UCSD-AML1 (cell line): ENCODE results near the gene FCGBP.
"Not testable (repeated sequence)": the region's sequence is repeated elsewhere in the genome, so short reads cannot be mapped to it uniquely, and the experiment has no call there.

ENCODE experiments used
- DNase-seq: peaks from one replicate; lab custom pipeline; 2025; ENCODE audit not compliant: unreplicated experiment; lab: John Stamatoyannopoulos, UW

The FCGBP gene

GRCh38 chr19:39934584-39935363 lies at the start of gene FCGBP:
Gene FCGBP (minus strand): TSS chr19:39934634.
- no peak for DNase-seq

GRCh38 chr19:39983695-39984300 lies 49.4 kb upstream of the FCGBP start:
- DNase-seq: no peak

DNA sequence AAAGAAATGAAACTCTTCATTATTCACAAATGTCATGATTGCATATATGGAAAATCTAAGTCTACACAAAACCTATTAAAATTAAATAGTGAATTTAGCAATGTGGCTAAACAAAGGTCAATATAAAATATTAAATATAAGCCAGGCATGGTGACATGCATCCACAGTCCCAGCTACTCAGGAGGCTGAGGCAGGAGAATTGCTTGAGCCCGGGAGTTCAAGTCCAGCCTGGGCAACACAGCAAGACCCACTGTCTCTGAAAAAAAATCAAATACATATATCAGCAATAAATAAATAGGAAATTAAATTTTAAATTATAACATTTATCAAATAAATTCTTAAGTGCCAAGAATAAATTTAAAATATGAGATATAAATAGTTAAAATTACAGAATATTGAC lies 48.4 kb upstream of the FCGBP start:
- no peak for DNase-seq

DNA sequence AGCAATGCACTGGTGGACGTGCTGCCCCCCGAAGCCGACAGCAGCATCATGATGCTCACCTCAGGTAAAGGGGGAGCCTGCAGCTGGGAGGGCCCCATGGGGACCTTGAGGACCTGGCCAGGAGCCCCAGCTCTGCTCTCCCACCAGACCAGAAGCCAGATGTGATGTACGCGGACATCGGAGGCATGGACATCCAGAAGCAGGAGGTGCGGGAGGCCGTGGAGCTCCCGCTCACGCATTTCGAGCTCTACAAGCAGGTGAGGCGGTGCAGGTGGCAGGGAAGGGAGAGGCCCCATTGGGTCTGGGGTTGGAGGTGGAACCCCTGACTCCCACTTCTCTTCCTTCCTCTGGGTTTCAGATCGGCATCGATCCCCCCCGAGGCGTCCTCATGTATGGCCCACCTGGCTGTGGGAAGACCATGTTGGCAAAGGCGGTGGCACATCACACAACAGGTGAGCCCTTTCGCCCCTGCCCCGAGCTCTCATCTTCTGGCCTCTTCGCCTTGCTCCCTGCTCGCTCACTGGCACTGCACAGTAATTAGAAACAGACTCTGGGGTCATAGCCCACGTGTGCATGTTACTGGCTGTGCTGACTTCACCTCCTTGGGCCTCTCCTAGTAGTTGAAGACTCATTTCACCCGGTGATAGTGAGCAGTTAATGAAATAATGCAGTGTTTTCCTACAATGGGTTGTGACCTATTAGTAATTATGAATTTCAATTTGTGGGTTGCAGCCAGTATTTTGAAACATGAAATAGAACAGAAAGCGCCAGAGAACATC lies 40.1 kb upstream of the FCGBP start:
- no peak for DNase-seq

DNA sequence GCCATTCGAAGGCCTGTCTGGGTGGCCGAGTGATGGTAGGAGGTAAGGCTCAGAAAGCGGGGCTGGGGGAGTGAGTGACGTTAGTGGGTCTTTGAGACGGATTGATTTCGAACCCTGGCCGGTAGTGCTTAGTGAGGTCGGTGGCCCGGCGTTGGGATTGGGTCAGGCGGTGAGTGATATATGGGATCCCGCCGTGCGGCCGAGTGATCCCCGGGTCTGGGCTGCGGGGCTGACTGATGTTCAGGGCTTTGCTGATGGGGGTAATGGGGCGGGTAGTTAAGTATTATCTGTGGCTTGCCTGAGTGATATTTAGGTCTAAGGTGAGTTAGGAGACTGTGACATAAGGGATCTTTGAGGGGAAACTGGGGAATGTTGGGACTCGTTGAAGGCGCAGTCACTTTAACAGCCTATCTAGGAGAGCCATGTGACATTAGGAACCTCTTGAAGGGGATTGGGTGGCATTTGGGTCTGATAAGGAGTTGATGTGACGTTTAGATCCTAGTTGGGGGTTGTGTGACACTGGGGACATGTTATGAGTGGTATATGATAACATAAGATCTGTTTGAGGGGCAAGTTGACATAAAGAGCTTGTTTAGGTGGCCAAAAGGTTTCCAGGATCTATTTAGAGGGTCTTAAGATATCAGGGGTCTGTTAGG lies 37.1 kb upstream of the FCGBP start:
- no peak for DNase-seq

DNA sequence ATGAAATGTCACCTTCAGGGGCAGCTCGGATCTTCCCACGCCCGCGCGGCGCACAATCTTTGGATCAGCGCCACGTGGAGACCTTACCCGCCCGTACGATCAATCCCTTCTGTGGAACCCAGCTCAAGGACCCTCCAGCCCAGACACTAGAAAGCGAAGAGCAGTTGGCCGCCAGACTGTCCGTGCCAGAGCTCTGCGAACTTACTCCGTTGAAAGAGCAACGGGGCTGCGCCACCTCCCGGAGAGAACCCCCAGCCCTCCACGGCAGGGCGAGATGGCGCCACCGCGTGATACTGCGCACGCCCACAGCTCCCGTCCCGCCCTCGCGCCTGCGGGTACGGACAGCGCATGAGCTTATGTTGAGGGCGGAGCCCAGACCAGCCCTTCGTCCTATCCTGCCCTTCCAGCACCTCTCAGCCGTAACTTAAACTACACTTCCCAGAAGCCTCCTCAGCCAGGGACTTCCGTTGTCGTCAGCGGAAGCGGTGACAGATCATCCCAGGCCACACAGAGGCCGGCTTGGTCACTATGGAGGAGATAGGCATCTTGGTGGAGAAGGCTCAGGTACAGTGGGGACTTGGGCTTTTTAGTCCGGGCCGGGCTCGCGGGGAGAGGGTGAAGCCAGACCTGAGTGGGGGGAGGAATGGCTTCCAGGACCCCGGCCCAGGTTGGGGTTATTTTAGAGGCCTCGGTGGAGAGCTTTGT lies 36.4 kb upstream of the FCGBP start, which contains the start of gene PSMC4:
TSS of gene PSMC4 (plus strand) at position 491 of the 705 bp plus-strand sequence. CDS start at position 529, 38 bp downstream.
- peak; percentile 99 for DNase-seq

- no peak for DNase-seq
These were observed 35.9 kb upstream of the FCGBP start for GRCh38 chr19:39970425-39970674.

DNA sequence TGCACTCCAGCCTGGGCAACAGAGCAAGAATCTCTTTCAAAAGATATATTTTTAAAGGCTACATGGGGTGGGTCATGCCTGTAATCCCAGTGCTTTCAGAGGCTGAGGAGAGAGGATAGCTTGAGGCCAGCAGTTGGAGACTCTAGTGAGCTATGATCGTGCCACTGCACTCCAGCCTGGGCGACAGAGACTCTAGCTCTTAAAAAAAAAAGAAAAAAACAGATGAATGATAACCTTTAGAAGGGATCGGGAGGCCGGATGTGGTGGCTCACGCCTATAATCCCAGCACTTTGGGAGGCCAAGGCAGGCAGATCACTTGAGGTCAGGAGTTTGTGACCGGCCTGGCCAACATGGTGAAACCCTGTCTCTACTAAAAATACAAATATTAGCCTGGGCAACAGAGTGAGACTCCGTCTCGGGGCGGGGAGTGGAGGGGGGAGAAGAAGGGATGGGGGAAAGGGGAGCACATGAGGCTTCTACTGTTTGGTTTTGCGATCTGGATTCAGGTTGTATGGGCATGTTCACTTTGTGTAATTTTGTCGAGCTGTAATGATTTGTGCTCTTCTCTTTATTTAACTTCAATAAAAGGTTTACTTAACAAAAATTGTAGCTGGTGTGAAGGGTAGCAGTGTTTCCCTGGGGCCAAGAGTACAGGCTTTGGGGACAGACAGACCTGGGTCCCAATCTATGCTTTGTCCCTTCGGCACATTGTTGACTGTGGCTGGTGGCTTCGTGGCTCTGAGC lies 35.4 kb upstream of the FCGBP start:
- no peak for DNase-seq

DNA sequence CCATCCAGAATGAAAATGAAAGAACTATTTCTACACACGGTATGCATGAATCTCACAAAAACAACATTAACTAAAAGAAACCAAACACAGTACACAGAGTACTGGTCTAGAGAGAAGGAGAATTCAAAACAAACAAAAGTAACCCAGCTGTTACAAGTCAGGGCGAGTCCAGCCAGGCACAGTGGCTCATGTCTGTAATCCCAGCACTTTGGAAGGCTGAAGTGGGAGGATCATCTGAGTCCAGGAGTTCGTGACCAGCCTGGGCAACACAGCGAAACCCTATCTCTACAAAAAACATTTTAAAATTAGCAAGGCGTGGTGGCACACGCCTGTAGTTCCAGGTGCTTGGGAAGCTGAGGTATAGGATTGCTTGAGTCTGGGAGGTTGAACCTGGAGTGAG lies 34.8 kb upstream of the FCGBP start:
- no peak for DNase-seq

- no peak for DNase-seq
These were observed 34.4 kb upstream of the FCGBP start for GRCh38 chr19:39968789-39969188.

- no peak for DNase-seq
These were observed 33.1 kb upstream of the FCGBP start for GRCh38 chr19:39967561-39967960.

GRCh38 chr19:39966617-39967016 lies 32.2 kb upstream of the FCGBP start:
- DNase-seq: no peak

DNA sequence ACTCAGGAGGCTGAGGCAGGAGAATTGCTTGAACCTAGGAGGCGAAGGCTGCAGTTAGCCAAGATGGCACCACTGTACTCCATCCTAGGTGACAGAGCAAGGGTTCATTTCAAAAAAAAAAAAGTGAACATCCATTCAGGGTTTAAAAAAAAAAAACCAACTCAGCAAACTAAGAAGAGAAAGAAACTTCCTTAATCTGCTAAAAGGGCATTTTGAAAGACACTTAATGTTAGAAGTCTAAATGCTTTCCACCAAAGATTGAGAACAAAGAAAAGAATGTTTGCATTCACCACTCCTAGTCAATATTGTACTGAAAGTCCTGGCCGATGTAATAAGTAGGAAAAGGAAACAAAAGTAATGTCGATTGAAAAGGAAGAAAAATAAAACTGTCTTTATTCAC lies 29.5 kb upstream of the FCGBP start:
- no peak for DNase-seq

DNA sequence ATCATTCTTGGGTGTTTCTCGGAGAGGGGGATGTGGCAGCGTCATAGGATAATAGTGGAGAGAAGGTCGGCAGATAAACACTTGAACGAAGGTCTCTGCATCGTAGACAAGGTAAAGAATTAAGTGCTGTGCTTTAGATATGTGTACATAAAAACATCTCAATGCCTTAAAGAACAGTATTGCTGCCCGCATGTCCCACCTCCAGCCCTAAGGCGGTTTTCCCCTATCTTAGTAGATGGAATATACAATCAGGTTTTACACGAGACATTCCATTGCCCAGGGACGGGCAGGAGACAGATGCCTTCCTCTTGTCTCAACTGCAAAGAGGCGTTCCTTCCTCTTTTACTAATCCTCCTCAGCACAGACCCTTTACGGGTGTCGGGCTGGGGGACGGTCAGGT lies 25.0 kb upstream of the FCGBP start:
- not testable (repeated sequence) for DNase-seq

DNA sequence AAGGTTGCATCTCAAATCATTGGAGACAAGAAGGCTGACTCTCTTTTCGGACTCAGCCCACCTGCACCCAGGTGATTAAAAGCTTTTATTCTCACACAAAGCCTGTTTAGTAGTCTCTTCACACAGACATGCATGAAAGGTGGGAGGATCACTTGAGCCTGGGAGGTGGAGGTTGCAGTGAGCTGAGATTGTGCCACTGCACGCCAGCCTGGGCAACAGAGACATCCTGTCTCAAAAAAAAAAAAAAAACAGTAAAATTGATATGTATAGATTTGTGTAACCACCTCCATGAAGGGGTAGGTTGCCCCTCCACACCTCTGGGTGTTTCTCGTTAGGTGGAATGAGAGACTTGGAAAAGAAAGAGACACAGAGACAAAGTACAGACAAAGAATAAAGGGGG lies 24.5 kb upstream of the FCGBP start:
- not testable (repeated sequence) for DNase-seq

DNA sequence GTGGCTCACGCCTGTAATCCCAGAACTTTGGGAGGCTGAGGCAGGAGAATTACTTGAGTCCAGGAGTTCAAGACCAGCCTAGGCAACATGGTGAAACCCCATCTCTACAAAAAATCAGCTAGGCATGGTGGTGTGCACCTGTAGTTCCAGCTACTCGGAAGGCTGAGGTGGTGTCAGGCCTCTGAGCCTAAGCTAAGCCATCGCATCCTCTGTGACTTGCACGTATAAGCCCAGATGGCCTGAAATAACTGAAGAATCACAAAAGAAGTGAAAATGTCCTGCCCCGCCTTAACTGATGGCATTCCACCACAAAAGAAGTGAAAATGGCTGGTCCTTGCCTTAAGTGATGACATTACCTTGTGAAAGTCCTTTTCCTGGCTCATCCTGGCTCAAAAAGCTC lies 23.5 kb upstream of the FCGBP start:
- DNase-seq: not testable (repeated sequence)

GRCh38 chr19:39953915-39954314 lies 19.5 kb upstream of the FCGBP start:
- DNase-seq: no peak

GRCh38 chr19:39951686-39952085 lies 17.3 kb upstream of the FCGBP start:
- DNase-seq: no peak

GRCh38 chr19:39951065-39951650 lies 16.7 kb upstream of the FCGBP start:
- DNase-seq: no peak
